GM18498 (cell line): ENCODE measurements around the gene KIAA1958.
A peak's percentile ranks its signal among the peaks of the same experiment; 100 is the strongest.

Experiments used
- ATAC-seq: cut with Tn5 transposase; IDR thresholded peaks from one replicate; pipeline ENCODE4 v1.9.1; 2021; ENCODE audit warnings: mild to moderate bottlenecking, moderate library complexity; ENCODE audit not compliant: unreplicated experiment

KIAA1958 gene

DNA sequence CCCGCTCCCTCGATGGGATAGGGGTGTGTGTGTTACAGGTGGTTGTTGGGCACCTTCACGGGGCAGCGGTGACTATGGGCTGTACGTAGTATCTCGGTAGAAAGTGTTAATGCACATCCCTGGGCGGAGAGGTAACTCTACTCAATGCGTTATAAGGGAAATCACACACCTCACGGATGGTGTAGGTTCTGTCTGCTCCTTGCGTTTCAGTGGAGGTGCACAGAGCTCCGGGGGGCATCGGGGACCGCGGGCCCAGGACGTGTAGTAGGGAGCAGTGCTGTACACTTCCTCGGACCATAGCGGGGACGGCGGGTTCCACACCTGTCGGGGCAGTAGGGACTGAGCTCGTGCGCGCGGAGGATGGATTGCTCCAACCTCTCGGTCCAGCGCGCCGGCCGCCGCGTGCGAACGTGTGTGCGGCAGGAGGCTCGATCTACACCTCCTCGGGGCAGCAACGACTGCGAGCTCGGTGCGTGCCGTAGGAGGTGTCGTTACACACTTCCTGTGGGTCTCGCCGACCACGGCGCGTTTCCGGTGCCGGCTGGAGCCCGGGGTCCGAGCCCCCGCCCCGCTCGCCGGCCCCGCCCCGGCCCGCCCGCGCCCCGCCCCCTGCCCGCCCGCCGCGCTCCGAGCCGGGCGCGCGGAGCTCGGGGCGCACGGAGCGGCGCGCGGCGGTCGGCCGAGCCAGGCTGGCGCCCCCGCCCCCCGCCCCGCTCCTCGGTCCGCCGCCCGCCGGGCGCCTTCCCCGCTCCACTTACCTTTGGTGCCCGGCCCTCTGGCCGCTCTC lies at the start of gene KIAA1958:
Gene KIAA1958, plus strand, starts transcription at position 607 of the 787 bp plus-strand sequence. CDS start 87,254 bp downstream, outside the sequence.
- peak; percentile 94 for ATAC-seq

DNA sequence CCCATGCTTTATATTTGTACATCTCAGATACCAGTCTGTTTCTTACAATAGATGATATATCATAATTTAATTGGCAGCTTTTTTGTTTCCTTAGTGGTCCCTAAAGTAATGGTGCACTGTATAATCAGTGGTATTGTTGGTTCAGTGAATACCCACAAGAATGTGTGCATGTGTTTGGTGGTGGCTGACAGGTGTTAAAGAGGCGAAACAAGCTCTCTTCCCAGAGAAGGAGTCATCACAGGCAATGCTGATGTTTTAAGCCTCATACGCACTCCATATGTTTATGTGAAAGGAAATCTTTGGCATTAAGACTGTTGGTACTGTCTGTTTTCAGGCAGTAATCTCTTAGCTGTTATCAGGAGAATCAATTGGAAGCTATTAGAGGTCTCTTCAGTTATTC lies 49.2 kb upstream of the KIAA1958 start:
- ATAC-seq, result no peak

DNA sequence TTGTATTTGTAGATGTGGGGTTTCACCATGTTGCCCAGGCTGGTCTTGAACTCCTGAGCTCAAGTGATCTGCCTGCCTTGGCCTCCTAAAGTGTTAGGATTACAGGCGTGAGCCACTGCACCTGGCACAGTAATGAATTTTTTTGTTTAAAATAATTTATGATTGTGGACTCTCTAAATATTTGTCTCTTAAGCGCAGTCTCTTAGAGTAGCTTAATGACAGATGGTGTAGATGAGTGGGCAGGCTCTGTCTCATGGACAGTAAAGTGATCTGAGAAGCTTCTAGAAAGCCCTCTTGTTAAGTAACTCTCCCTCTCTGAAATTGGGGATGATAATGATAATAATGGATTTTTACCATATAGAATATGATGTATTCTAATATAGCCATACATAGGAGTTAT lies 47.5 kb upstream of the KIAA1958 start:
- ATAC-seq, result no peak

GRCh38 chr9:112439825-112440224 lies 46.8 kb upstream of the KIAA1958 start:
- no peak for ATAC-seq

- no peak for ATAC-seq
These were observed 43.4 kb upstream of the KIAA1958 start for GRCh38 chr9:112443200-112443599.

DNA sequence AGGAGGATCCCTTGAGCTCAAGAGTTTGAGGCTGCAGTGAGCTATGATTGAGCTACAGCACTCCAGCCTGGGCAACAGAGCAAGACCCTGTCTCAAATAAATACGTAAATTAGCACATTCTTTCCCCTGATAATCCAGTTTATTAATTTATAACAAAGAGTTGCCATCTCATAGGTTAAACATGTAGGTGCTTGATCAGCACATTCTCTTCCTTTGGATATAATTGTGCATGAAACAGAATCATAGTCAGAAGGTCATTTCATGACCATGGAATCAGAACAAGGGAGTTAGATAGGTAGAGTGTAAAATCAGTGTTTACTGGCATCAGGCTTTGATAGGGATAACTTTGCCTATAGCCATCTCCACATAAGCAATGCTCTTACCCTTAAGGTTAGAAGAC lies 43.0 kb upstream of the KIAA1958 start:
- no peak for ATAC-seq

GRCh38 chr9:112445196-112445595 lies 41.4 kb upstream of the KIAA1958 start:
- no peak for ATAC-seq

DNA sequence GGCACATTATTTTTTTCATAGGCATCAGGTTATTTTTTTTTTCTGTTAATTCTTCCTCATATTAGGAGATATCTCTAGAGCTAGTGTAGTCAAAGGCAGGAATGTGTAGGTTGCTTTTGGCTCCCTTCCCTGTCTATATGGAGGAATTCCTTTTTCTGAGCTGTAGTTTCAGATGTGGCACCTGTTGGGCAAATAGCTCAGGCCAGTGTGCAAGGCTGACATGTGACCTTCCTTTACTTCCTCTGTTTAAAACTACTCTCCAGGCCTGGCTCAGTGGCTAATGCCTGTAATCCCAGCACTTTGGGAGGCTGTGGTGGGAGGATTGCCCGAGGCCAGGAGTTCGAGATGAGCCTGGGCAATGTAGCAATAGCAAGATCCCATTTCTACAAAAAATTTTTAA lies 40.5 kb upstream of the KIAA1958 start:
- no peak for ATAC-seq

GRCh38 chr9:112446526-112446925 lies 40.1 kb upstream of the KIAA1958 start:
- no peak for ATAC-seq

DNA sequence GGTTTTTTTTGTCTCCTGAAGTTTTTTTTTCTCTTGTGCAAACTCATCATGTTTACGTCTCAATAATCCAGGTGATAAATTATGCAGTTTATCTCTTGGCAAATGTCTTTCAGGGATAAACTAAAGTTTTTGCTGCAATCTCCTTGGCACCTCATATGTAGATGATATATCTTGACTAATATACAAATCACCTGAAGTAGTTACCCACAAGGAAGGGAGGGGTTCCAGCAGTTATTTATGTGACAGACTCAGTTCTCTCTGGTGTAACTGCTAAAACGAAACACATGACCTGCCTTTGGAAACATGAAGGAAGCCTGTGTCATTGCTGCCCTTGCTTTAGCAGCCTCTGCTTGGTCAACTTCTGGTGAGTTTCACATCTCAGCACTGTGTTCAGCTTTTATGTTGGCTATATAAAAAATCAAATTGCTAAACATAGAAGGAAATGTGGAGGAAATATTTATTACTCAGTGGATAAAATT lies 39.3 kb upstream of the KIAA1958 start:
- ATAC-seq, result peak; percentile 55

GRCh38 chr9:112462855-112463254 lies 23.8 kb upstream of the KIAA1958 start:
- no peak for ATAC-seq

GRCh38 chr9:112465352-112465751 lies 21.3 kb upstream of the KIAA1958 start:
- ATAC-seq, result no peak

DNA sequence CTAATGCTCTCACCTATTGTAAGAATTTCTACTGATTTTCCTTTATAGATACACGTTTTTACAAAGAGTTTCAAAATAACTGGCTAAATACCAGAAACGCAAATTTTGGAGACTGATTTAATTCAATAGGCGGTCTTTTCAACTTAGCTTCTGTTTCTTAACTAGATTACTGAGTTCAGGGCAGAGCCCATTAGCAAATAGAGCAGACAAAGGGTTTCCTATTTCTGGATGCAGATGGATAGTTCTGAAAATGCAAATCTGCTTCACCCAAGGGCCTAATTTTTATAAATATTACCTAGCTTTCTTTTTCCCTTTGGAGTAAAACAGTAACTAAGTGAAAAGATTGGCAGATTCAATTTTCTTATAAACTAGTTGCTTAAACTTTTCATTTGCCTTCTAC lies 13.6 kb upstream of the KIAA1958 start:
- ATAC-seq, result no peak

- no peak for ATAC-seq
These were observed 12.6 kb upstream of the KIAA1958 start for GRCh38 chr9:112473986-112474385.

DNA sequence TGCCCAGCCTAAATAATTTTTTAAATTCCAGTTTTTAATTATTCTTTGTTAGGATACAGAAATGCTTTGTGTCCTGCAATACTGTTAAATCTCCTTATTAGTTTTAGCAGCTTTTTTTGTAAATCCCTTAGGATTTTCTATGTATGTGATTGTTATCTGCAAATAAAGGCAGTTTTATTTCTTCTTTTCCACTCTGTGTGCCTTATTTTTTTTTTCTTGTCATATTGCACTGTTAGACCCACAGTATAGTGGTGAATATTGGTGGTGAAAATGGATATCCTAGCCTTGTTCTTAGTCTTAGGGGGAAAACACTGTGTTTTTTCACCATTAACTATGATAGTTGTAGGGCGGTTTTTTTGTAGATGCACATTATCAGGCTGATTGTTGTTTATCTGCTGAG lies 11.3 kb upstream of the KIAA1958 start:
- no peak for ATAC-seq

DNA sequence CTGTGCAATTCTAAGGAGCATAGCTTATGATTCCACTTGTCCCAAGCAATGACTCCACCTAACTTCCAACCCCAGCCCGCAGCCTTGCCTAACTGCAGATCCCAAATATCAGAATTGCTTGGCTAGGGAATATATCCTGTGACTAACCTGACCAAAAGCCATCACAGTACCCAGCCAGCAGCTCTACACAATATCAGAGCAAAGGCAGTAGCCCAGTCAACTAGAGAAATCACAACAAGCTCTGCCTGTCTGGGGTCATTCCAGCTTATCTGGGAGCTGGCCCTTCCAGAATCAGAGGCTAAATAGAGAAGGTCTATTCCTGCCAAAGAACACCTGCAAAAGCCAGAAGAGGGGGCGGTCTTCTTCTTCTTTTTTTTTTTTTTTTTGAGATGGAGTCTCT lies 9.3 kb upstream of the KIAA1958 start:
- ATAC-seq, result no peak

- no peak for ATAC-seq
These were observed 7.4 kb upstream of the KIAA1958 start for GRCh38 chr9:112479221-112479620.

- ATAC-seq, result no peak
These were observed 2.0 kb upstream of the KIAA1958 start for GRCh38 chr9:112484607-112485006.

DNA sequence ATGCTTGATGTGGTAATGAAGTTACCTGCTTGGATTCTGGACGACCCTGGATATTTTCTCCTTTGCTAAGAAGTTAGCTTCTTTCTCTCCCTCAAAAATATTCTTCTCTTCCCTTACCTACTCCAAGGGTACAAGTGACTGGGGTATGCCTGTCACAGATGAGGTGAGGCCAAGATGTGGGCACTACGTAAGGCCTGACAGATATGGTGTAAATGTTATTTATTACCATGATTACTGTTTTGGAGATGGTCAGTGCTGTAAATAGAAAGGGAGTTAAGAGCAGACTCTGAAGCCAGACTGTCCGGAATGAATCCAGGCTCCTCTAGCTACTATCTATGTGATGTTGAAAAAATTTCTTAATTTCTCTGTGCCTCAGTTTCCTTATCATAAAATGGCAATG lies 1.1 kb upstream of the KIAA1958 start:
- ATAC-seq, result no peak

DNA sequence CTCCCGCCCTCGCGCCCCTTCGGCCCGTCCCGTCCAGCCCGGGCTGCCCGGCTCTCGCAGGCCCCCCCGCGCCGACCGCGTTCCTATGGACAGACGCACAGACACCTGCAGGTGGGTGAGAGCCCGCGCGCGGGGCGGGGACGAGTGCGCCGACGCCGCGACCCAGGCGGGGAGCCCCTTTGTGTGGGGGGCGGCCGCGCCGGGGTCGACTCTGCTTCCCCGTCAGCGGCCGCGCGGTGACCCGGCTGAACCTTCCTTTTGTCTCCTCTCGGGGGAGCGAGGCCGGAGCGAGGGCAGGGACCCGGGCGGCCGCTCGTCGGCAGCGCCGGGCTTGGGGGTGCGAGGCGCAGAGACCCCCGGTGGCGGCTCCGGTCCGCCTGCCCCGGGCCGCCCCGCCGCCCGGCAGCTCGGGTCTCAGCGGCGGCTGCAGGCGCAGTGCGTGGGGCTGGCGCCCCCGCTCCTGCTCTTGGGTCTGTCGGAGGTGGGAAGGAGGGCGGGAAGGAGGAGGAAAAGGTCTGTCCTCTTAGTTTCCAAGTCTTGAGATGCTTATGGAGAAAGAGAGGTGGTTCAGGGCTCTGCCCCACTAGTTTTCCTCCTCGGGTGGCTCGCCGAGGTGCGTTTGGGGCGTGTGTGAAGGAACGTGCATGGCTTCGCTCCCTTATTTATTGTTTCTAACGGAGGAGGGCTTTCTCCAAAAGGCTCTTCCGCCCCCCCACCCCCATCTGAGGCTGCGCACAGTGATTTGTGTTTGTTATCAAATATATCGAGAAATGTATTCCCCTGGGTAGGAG lies 576 bp downstream of the KIAA1958 start:
- ATAC-seq, result peak; percentile 53

DNA sequence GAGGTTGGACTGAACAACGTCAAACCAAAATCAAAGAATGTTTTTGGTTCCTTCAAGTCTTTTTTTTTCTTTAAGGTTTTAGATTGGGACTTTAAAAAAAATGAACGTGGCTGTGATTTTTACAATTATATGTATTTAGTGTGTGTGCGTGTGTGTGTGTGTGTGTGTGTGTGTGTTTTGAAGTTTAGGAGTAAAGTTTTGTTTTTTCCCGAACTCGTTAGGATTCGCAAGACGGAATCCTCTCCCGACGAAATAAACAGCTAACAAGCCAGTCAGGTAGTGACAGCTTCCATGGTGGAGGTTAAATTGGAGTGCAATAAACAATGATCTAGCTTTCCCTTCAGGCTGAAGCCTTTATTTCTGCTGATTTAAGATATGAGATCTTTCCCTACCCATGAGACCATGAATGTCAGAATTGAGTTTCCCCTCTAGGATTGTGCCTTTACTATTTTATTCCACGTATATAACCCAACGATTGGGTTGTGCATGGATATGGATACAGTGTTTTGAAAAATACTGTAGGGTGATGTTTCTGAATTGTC lies 1.2 kb downstream of the KIAA1958 start:
- ATAC-seq, result no peak

DNA sequence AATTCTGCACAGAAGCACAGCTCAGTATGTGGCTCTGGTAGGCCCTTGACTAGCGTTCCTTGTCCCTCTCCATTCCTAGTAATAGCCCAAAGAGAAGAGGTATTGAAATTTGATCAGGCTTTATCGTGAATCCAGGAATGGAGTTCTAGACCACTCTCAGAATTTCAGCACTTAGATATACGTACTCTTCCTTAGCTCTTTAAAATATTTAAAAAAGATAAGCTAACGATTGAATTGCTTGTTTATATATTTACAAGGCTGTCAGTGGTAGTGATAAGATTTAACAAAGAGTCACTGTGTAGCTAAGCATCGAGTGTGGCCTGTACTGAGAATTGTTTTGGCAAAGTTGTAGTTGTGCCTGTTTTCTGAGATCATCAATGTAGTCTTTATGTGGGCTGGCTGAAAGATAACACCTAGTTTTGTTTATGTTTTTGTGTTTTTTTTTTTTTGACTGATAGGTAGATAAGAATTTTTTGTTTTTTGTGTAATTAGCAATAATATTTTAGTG lies 2.5 kb downstream of the KIAA1958 start:
- ATAC-seq, result no peak
